Karpas-422 (cell line): Measurements from ENCODE around the gene LEMD3. TPM values are rescaled to one million over a fixed set of nuclear protein-coding genes. Genes with fewer than 3 reads are reported as not detected.

ENCODE experiments used
- DNase-seq: peaks from one replicate; pipeline ENCODE4 v3.0.0-alpha.2; 2015
- H2AFZ ChIP-seq: fragments of 200-600 bp; sonication (generic); 2 replicates; pipeline ENCODE4 v1.6.1; 2014; ENCODE audit warnings: antibody characterized with exemption, low read length, mixed read lengths
- H3K27ac ChIP-seq: fragments of 200-600 bp; sonication (generic); 2 replicates; pipeline ENCODE4 v1.5.1; 2014; ENCODE audit warnings: mild to moderate bottlenecking, low read length, moderate library complexity
- H3K27me3 ChIP-seq: fragments of 200-600 bp; sonication (generic); 2 replicates; pipeline ENCODE4 v1.6.1; 2014; ENCODE audit warnings: low read length, mixed read lengths
- H3K36me3 ChIP-seq: fragments of 200-600 bp; sonication (generic); 2 replicates; pipeline ENCODE4 v1.6.1; 2014; ENCODE audit warnings: low read length, mixed read lengths; ENCODE audit not compliant: insufficient read depth
- H3K4me1 ChIP-seq: fragments of 200-600 bp; sonication (generic); 2 replicates; pipeline ENCODE4 v1.6.1; 2014; ENCODE audit warnings: mild to moderate bottlenecking, low read length, mixed read lengths
- H3K4me2 ChIP-seq: fragments of 200-600 bp; sonication (generic); 2 replicates; pipeline ENCODE4 v1.6.1; 2014; ENCODE audit warnings: low read length, low read depth, mild to moderate bottlenecking; ENCODE audit not compliant: poor library complexity, severe bottlenecking
- H3K4me3 ChIP-seq: fragments of 200-600 bp; sonication (generic); 2 replicates; pipeline ENCODE4 v1.5.1; 2014; ENCODE audit warnings: mild to moderate bottlenecking, antibody characterized with exemption, low read length, mixed read lengths
- H3K79me2 ChIP-seq: fragments of 200-600 bp; sonication (generic); 2 replicates; pipeline ENCODE4 v1.6.1; 2014; ENCODE audit warnings: mild to moderate bottlenecking, low read length, mixed read lengths
- H3K9ac ChIP-seq: fragments of 200-600 bp; sonication (generic); 2 replicates; pipeline ENCODE4 v1.6.0; 2014; ENCODE audit warnings: low read length
- H3K9me2 ChIP-seq: fragments of 200-600 bp; sonication (generic), shearing (Covaris generic); replicated peaks from 2 replicates; pipeline ENCODE4 v1.6.0; 2014; ENCODE audit warnings: mild to moderate bottlenecking, low read length, moderate library complexity; ENCODE audit not compliant: insufficient read depth
- H3K9me3 ChIP-seq: fragments of 300-700, 200-600 bp; sonication (generic); 2 replicates; pipeline ENCODE4 v1.6.1; 2014; ENCODE audit warnings: low read length, mixed read lengths
- H4K20me1 ChIP-seq: fragments of 200-600 bp; sonication (generic); 2 replicates; pipeline ENCODE4 v1.6.1; 2014; ENCODE audit warnings: mild to moderate bottlenecking, antibody characterized with exemption, low read length, low read depth; ENCODE audit not compliant: insufficient read depth
- total RNA-seq: library from RNA; depleted of rRNA; stranded (reverse); fragments of >200 nt; shearing (Covaris generic); gene quantifications from 2 replicates; pipeline ENCODE4 v1.2.3, GENCODE V29; 2014; ENCODE audit warnings: low replicate concordance

LEMD3 gene
- total RNA-seq, 1 experiment from 2014 or later = 35.6 TPM

DNA sequence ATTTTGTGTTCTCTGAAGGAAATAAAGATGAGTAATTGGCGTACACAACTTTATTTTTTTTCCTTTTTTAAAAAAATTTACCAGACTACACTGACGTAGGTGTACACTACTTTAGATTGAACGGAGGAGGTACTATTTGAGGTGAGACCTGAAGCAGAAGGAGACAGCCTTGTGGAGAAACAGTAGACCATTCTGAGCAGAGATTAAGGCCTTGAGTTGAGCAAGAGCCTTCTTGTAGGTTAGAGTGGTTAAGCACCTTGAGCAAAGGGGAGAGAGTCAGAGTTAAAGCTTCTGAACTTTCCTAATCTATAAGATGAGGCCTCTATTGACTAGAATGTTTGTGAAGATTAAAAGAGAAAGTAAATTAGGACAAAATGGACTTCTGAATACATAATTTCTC is 2.5 kb downstream of the LEMD3 start:
- H3K4me2 ChIP-seq = peak overlapping the region; percentile 99
- H3K27ac ChIP-seq = no peak overlapping the region
- peak overlapping the region; percentile 98 for H3K4me3 ChIP-seq
- H3K36me3 ChIP-seq = peaks cover 39% of the 10 kb centered on the region
- H3K79me2 ChIP-seq = peaks cover 80% of the 10 kb centered on the region
- peaks cover 48% of the 10 kb centered on the region for H3K4me1 ChIP-seq
- no peaks in the 10 kb centered on the region for H3K9me3 ChIP-seq
- H3K27me3 ChIP-seq = no peaks in the 10 kb centered on the region
- H4K20me1 ChIP-seq = peaks cover 13% of the 10 kb centered on the region
- H3K9ac ChIP-seq = peak overlapping the region; percentile 98
- no peaks in the 10 kb centered on the region for H3K9me2 ChIP-seq
- DNase-seq = peak; percentile 52
- no peak overlapping the region for H2AFZ ChIP-seq

DNA sequence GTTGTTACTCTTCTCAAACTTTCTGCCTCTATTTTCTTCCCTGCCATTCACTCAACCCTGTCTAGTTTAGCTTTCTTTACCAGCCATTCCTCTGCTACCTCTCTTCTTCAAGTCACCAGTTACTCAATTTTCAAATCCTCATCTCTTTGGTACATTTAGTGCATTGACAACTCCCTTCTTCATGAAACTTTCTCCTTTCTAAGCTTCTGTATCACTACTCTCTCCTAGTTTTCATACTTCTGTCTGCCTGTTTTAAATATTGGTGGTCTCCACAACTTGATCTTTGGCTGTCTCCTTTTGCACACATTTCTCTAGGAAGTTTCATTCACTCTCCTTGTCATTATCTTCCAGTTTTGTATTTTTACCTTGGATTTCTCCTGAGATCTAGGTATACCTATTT is 6.0 kb downstream of the LEMD3 start:
- no peaks in the 10 kb centered on the region for H3K9me3 ChIP-seq
- peaks cover 50% of the 10 kb centered on the region for H3K36me3 ChIP-seq
- no peak for DNase-seq
- H3K4me3 ChIP-seq = no peak overlapping the region
- H3K4me1 ChIP-seq = peaks cover 38% of the 10 kb centered on the region
- H3K27ac ChIP-seq = no peak overlapping the region
- no peaks in the 10 kb centered on the region for H3K9me2 ChIP-seq
- H4K20me1 ChIP-seq = peaks cover 9% of the 10 kb centered on the region
- no peak overlapping the region for H2AFZ ChIP-seq
- H3K79me2 ChIP-seq = peaks cover 97% of the 10 kb centered on the region
- peak overlapping the region; percentile 99 for H3K4me2 ChIP-seq
- no peak overlapping the region for H3K9ac ChIP-seq
- H3K27me3 ChIP-seq = no peaks in the 10 kb centered on the region

DNA sequence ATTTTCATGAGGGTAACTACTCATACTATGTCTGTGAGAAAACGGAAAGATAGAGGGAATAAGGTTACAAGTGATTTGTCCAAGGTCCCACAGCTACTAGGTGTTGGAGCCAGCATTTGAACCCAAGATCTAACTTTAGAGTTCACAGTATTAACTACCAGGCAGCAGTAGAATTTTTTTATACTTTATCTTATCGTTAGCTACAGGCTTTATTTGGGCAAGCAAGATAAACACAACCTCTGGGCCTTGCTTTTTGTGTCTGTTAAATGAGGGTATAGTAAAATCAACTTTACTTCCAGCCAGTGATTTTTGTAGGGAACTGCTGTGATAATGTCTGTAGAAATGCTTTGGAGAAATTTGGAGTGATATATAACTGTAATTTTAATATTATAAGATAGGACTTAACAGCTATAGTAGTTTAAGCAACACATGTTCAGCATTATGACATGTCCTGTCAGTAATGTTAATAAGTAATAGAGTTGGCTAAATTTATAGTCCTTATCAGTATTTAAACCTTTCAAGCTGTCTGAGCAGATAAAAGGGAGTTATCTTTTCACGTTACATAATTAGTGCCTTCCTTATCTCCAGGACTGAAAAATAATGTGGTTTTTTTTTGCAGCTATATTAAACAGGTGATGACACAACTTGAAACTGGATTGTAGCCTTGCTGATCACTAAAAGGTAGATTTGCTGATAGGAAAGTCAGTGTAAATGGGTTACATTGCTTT is 12.8 kb downstream of the LEMD3 start:
- H4K20me1 ChIP-seq = no peaks in the 10 kb centered on the region
- no peak overlapping the region for H3K27ac ChIP-seq
- H3K9me2 ChIP-seq = no peaks in the 10 kb centered on the region
- H3K4me1 ChIP-seq = peaks cover 6% of the 10 kb centered on the region; the same call in 1 of the 2 replicates
- DNase-seq = no peak
- no peaks in the 10 kb centered on the region for H3K27me3 ChIP-seq
- peaks cover 32% of the 10 kb centered on the region for H3K36me3 ChIP-seq
- H3K9ac ChIP-seq = no peak overlapping the region
- no peak overlapping the region for H2AFZ ChIP-seq
- H3K79me2 ChIP-seq = peaks cover 96% of the 10 kb centered on the region
- no peak overlapping the region for H3K4me2 ChIP-seq
- H3K4me3 ChIP-seq = no peak overlapping the region
- no peaks in the 10 kb centered on the region for H3K9me3 ChIP-seq

DNA sequence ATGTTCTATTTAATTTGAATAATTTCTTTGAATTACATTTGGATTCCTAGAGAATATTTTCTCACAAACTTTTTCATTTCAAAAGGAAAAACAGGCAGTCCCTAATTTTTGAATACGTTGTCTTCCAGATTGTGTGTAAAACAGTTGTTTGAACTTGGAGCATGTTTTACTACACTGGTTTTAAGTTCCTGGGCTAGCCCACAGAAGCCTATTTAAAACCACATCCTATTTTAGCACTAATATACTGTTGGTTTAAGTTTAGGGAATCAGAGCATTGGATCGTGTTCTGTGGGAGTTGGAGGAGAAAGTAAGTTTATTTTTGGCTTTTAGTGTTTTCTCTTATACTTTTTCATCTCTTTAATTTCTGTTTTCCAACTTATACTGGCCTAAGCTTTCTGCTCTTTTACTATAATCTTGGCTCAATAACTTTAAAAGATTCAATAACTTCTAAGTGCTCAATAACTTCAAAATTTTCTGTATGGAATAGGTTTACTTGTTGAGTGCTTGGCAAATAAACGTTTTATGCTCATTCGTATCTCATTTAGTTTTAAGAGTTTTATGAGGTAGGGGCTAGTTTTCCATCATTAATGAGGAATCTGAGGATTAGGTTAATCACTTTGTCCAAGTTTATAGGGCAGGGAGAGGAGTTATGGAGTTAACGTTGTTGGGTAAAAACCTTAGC is 14.9 kb downstream of the LEMD3 start:
- H3K9me2 ChIP-seq = no peaks in the 10 kb centered on the region
- H4K20me1 ChIP-seq = no peaks in the 10 kb centered on the region
- H3K36me3 ChIP-seq = peaks cover 23% of the 10 kb centered on the region
- no peak overlapping the region for H2AFZ ChIP-seq
- H3K4me3 ChIP-seq = no peak overlapping the region
- no peak overlapping the region for H3K9ac ChIP-seq
- DNase-seq = no peak
- H3K27ac ChIP-seq = no peak overlapping the region
- H3K79me2 ChIP-seq = peaks cover 96% of the 10 kb centered on the region
- H3K9me3 ChIP-seq = no peaks in the 10 kb centered on the region
- peaks cover 6% of the 10 kb centered on the region; the same call in 1 of the 2 replicates for H3K4me1 ChIP-seq
- no peaks in the 10 kb centered on the region for H3K27me3 ChIP-seq
- no peak overlapping the region for H3K4me2 ChIP-seq

DNA sequence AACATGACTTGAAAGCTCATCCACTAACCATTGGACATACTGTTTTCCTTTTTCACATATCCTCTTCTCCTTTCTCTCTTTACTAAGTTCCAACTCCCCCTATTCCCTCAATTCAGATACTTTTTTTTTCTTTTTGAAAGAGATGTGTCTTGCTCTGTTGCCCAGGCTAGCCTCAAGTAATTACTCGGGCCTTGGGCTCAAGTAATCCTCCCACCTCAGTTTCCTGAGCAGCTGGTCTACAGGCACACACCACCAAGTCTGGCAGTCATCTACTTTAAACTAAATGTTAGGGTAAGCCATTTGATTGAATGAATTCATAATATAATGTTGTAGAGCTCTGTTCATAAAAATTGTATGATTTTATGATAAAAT is 15.5 kb downstream of the LEMD3 start:
- Histone ChIP-seq H3K9me3 (no peaks in the 10 kb centered on the region), H3K79me2 (peaks cover 97% of the 10 kb centered on the region), H3K27me3 (no peaks in the 10 kb centered on the region), H3K36me3 (peaks cover 23% of the 10 kb centered on the region), H3K27ac (no peak overlapping the region), H3K4me3 (no peak overlapping the region), H3K4me2 (no peak overlapping the region), H3K9ac (no peak overlapping the region), H2AFZ (no peak overlapping the region), H3K4me1 (peaks cover 6% of the 10 kb centered on the region; the same call in 1 of the 2 replicates), H4K20me1 (no peaks in the 10 kb centered on the region), H3K9me2 (no peaks in the 10 kb centered on the region)
- no peak for DNase-seq

DNA sequence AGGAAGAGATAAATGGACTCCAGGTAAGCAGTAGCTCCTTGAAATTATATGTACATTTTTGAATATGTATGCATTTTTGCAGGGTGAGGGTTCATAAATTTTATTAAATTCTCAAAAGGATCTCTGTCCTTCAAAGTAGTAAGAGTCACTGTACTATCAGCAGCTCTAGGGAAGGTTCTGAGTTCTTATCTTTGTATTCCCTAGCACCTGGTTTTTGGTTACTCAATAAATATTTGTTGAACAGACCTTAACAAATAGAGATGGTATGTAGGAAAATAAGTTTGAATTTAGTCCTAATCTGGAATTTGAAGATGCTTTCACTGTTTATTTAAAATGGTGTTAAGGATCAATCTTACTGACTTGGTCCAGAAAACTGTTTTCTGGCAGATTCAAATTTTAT is 18.3 kb downstream of the LEMD3 start:
- no peak overlapping the region for H3K4me3 ChIP-seq
- no peaks in the 10 kb centered on the region for H3K27me3 ChIP-seq
- no peak overlapping the region for H3K4me2 ChIP-seq
- no peak for DNase-seq
- H2AFZ ChIP-seq = no peak overlapping the region
- no peak overlapping the region for H3K9ac ChIP-seq
- peaks cover 29% of the 10 kb centered on the region for H3K36me3 ChIP-seq
- H3K27ac ChIP-seq = no peak overlapping the region
- no peaks in the 10 kb centered on the region for H3K4me1 ChIP-seq
- H3K9me2 ChIP-seq = no peaks in the 10 kb centered on the region
- H3K9me3 ChIP-seq = no peaks in the 10 kb centered on the region
- H3K79me2 ChIP-seq = peaks cover 99% of the 10 kb centered on the region
- H4K20me1 ChIP-seq = no peaks in the 10 kb centered on the region

DNA sequence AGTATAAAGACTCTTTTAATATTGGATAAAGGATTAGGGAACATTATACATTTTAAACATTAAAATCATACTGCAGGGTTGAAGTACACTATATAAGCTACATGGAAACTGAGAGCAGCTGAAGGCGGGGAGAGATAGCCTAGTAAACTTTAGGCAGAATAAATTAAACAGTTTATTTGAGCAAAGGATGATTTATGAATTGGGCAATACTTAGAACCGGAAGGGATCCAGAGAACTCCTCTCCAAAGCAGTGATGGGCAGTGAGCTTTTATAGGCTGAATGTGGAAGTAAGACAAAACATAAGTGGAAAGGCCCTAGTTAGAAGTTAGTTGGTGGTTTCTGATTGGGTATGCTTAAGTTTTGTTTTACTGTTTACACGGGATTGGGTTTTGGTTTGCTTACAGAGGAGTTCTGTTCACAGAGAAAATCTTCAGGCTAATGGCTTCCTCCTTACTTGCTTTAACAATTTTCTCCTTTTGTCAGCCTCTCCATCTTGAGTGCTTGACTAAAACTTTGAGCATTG is 18.9 kb downstream of the LEMD3 start:
- DNase-seq = no peak
- no peak overlapping the region for H3K9ac ChIP-seq
- no peaks in the 10 kb centered on the region for H4K20me1 ChIP-seq
- no peak overlapping the region for H2AFZ ChIP-seq
- H3K27me3 ChIP-seq = no peaks in the 10 kb centered on the region
- H3K36me3 ChIP-seq = peaks cover 31% of the 10 kb centered on the region
- no peaks in the 10 kb centered on the region for H3K9me3 ChIP-seq
- no peak overlapping the region for H3K4me2 ChIP-seq
- H3K4me3 ChIP-seq = no peak overlapping the region
- H3K4me1 ChIP-seq = no peaks in the 10 kb centered on the region
- H3K79me2 ChIP-seq = peaks cover 99% of the 10 kb centered on the region
- no peak overlapping the region for H3K27ac ChIP-seq
- no peaks in the 10 kb centered on the region for H3K9me2 ChIP-seq

DNA sequence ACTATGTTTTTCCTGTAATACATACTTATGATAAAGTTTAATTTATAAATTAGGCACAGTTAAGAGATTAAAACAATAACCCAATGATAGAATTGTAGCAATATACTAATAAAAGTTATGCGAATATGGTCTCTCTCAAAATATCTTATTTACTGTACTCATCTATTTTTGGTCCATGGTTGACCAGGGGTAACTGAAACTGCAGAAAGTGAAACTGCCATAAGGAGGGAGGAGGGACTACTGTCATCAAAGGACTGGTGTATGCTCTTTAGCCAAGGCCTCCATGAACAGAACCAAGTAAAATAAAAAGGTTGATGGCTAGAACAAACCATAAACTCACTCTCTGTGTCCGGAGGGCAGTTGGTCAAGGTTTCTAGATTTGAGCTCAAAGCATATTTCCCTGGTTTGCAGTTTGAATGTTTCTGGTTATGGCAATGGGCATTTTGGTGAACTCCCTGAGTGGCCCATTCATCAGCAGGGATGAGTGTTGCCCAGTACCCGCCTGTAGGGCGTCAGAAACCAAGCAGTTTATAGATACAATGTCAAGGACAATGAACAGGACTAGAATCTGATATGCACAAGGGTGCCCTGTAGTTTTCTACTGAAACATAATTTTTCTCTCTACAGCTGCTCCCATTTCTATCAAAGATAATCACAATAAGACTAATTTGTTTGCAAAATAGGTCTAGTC is 19.8 kb downstream of the LEMD3 start:
- no peak overlapping the region for H3K4me3 ChIP-seq
- no peaks in the 10 kb centered on the region for H3K9me2 ChIP-seq
- no peaks in the 10 kb centered on the region for H4K20me1 ChIP-seq
- no peaks in the 10 kb centered on the region for H3K27me3 ChIP-seq
- H3K9ac ChIP-seq = no peak overlapping the region
- H3K4me1 ChIP-seq = no peaks in the 10 kb centered on the region
- peaks cover 99% of the 10 kb centered on the region for H3K79me2 ChIP-seq
- no peaks in the 10 kb centered on the region for H3K9me3 ChIP-seq
- peaks cover 28% of the 10 kb centered on the region for H3K36me3 ChIP-seq
- no peak overlapping the region for H3K4me2 ChIP-seq
- no peak overlapping the region for H2AFZ ChIP-seq
- H3K27ac ChIP-seq = no peak overlapping the region
- DNase-seq = no peak
